Smooth muscle cell (in vitro differentiated cells): ENCODE data around the gene EPAS1. TPM values are rescaled to one million over a fixed set of nuclear protein-coding genes. Genes with fewer than 3 reads are reported as not detected.
A peak's percentile ranks its signal among the peaks of the same experiment; 100 is the strongest.

Source experiments
- DNase-seq: peaks from one replicate; lab custom pipeline; 2025; ENCODE audit not compliant: unreplicated experiment; lab: John Stamatoyannopoulos, UW
- H2AFZ ChIP-seq: fragments of 200-600 bp; sonication (generic); 2 replicates; pipeline ENCODE4 v1.6.0; 2016; ENCODE audit warnings: antibody characterized with exemption, low read depth, mild to moderate bottlenecking
- H3F3A ChIP-seq: fragments of 200-600 bp; sonication (generic); 2 replicates; pipeline ENCODE4 v1.6.0; 2017; ENCODE audit warnings: antibody characterized with exemption, low read depth
- H3K27ac ChIP-seq: fragments of 200-600 bp; sonication (generic); 2 replicates; pipeline ENCODE4 v1.5.1; 2016; ENCODE audit warnings: low read depth, mild to moderate bottlenecking
- H3K27me3 ChIP-seq: fragments of 200-600 bp; sonication (generic); 2 replicates; pipeline ENCODE4 v1.6.1; 2016; ENCODE audit warnings: low read depth, mild to moderate bottlenecking
- H3K36me3 ChIP-seq: fragments of 200-600 bp; sonication (generic); 2 replicates; pipeline ENCODE4 v1.5.1; 2016; ENCODE audit warnings: low read depth
- H3K4me1 ChIP-seq: fragments of 200-600 bp; sonication (generic); 2 replicates; pipeline ENCODE4 v1.5.1; 2016; ENCODE audit warnings: low read depth
- H3K4me2 ChIP-seq: fragments of 200-600 bp; sonication (generic); 2 replicates; pipeline ENCODE4 v1.6.0; 2016; ENCODE audit warnings: mild to moderate bottlenecking
- H3K4me3 ChIP-seq: fragments of 200-600 bp; sonication (generic); 2 replicates; pipeline ENCODE4 v1.5.1; 2016; ENCODE audit warnings: mild to moderate bottlenecking
- H3K79me2 ChIP-seq: fragments of 200-600 bp; sonication (generic); 2 replicates; pipeline ENCODE4 v1.6.0; 2016; ENCODE audit warnings: low read depth, mild to moderate bottlenecking
- H3K9ac ChIP-seq: fragments of 200-600 bp; sonication (generic); 2 replicates; pipeline ENCODE4 v1.6.0; 2016; ENCODE audit warnings: low read depth
- H3K9me3 ChIP-seq: fragments of 200-600 bp; sonication (generic); replicated peaks from 2 replicates; pipeline ENCODE4 v1.5.1; 2016; ENCODE audit warnings: low read depth
- H4K20me1 ChIP-seq: fragments of 200-600 bp; sonication (generic); 2 replicates; pipeline ENCODE4 v1.6.0; 2016; ENCODE audit warnings: low read depth
- CTCF ChIP-seq: fragments of 200-600 bp; sonication (generic); IDR thresholded peaks from 2 replicates; pipeline ENCODE4 v1.5.1; 2017; ENCODE audit warnings: borderline replicate concordance, mild to moderate bottlenecking, antibody characterized with exemption; ENCODE audit not compliant: insufficient read depth, poor library complexity, severe bottlenecking
- WGBS: methylation state at CpG from one replicate; pipeline ENCODE4 v1.1.7; 2016; ENCODE audit warnings: low lambda C conversion rate; 5-methylcytosine and 5-hydroxymethylcytosine counted together
- polyA plus RNA-seq: library from polyadenylated mRNA; unstranded; fragments of >200 nt; fragmentation: Nextera tagmentation; extraction: Ambion mirVana; gene quantifications from 2 replicates; pipeline ENCODE4 v1.2.1, GENCODE V29; 2016
- total RNA-seq: library from RNA; depleted of rRNA; stranded (reverse); fragments of >200 nt; gene quantifications from 2 replicates; pipeline ENCODE4 v1.2.3, GENCODE V29; 2014

Gene EPAS1
- total and polyA plus RNA-seq, 2 experiments from 2014 or later: 31.7 to 91.6 TPM

DNA sequence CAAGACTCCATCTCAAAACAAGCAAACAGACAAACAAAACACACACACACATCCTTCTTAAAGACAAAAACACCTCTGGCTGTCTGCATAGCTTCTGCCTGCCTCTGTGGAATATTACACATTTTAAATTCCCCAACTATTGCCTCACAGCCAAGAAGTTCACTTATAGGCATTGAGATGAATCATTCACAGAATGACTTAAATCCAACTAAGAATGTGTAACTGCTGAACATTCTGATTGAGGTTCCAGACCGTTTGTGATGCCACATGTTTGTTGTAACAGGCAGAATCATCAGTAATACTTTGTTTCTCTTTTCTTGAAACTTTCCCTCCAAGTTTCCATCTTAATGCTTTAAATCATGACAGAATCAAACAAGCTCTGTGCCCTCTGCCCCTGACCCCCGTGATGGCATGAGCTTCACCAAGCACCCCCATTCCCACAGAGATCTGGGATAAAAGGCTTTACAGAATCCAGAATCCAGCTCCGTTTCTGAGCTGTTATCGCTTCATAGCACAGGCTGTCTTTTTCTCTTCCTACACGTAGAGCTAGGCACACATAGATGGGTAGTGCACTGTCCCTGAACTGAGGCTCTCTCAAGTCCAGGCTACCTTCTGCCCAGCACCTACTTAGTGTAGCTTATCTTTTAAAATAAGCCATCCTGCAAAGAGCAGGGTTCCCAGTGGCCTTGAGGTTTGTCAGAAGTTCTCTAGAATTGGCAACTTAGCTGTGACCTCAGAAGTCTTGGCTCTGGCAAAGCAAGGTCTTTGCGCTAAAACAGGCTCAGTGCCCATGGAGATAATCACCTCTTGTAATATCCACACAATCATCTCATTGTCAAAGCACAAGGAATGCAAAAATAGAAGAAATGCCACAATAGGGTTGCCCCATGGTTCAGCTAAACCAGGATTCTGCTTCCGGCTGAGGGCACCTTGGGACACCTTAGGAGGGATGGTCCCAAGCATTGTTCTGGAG is 32.9 kb downstream of the EPAS1 start:
- Histone ChIP-seq H3K9ac (peak overlapping the region; percentile 34), H3K79me2 (peaks cover 56% of the 10 kb centered on the region), H3K36me3 (no peaks in the 10 kb centered on the region), H3K27me3 (no peaks in the 10 kb centered on the region), H3F3A (peaks cover 54% of the 10 kb centered on the region), H3K4me1 (peaks cover 33% of the 10 kb centered on the region), H4K20me1 (peaks cover 50% of the 10 kb centered on the region), H3K4me3 (no peak overlapping the region), H2AFZ (no peak overlapping the region), H3K9me3 (no peaks in the 10 kb centered on the region), H3K4me2 (peak overlapping the region; percentile 76), H3K27ac (peak overlapping the region; percentile 96)
- WGBS: 39% methylated on average over 7 of the region's 7 CpGs
- TF ChIP-seq CTCF: no peak
- no peak for DNase-seq

- peak overlapping the region; percentile 96 for H3K27ac ChIP-seq
- no peaks in the 10 kb centered on the region for H3K36me3 ChIP-seq
- peaks cover 62% of the 10 kb centered on the region for H3F3A ChIP-seq
- TF ChIP-seq CTCF: no peak
- H3K79me2 ChIP-seq: peaks cover 45% of the 10 kb centered on the region
- H3K4me1 ChIP-seq: peaks cover 43% of the 10 kb centered on the region
- H3K27me3 ChIP-seq: no peaks in the 10 kb centered on the region
- no peak for DNase-seq
- H3K9me3 ChIP-seq: no peaks in the 10 kb centered on the region
- H4K20me1 ChIP-seq: peaks cover 42% of the 10 kb centered on the region
- peak overlapping the region; percentile 7 for H3K4me3 ChIP-seq
- WGBS: 16% methylated on average over 8 of the region's 8 CpGs
- no peak overlapping the region for H2AFZ ChIP-seq
- H3K4me2 ChIP-seq: peak overlapping the region; percentile 76
- peak overlapping the region; percentile 17 for H3K9ac ChIP-seq
Measured at GRCh38 chr2:46331109-46331766, 34.0 kb downstream of the EPAS1 start.

- no peak overlapping the region for H3K4me3 ChIP-seq
- no peak for TF ChIP-seq CTCF
- peaks cover 42% of the 10 kb centered on the region for H3K4me1 ChIP-seq
- no peaks in the 10 kb centered on the region for H3K27me3 ChIP-seq
- no peak overlapping the region for H3K9ac ChIP-seq
- 47% methylated on average over 8 of the region's 8 CpGs for WGBS
- no peaks in the 10 kb centered on the region for H3K36me3 ChIP-seq
- peaks cover 48% of the 10 kb centered on the region for H4K20me1 ChIP-seq
- H3K79me2 ChIP-seq: peaks cover 40% of the 10 kb centered on the region
- no peak overlapping the region for H2AFZ ChIP-seq
- peaks cover 55% of the 10 kb centered on the region for H3F3A ChIP-seq
- DNase-seq: no peak
- H3K4me2 ChIP-seq: peak overlapping the region; percentile 76
- H3K9me3 ChIP-seq: no peaks in the 10 kb centered on the region
- H3K27ac ChIP-seq: peak overlapping the region; percentile 96
Measured at GRCh38 chr2:46332686-46333281, 35.6 kb downstream of the EPAS1 start.
